Nucleus accumbens (tissue), 56 donors: ENCODE data around the gene GBGT1.

ENCODE experiments used
- DNase-seq, 56 donors: peaks; one replicate each; lab custom pipeline; 2025; lab: John Stamatoyannopoulos, UW

GBGT1 gene

DNA sequence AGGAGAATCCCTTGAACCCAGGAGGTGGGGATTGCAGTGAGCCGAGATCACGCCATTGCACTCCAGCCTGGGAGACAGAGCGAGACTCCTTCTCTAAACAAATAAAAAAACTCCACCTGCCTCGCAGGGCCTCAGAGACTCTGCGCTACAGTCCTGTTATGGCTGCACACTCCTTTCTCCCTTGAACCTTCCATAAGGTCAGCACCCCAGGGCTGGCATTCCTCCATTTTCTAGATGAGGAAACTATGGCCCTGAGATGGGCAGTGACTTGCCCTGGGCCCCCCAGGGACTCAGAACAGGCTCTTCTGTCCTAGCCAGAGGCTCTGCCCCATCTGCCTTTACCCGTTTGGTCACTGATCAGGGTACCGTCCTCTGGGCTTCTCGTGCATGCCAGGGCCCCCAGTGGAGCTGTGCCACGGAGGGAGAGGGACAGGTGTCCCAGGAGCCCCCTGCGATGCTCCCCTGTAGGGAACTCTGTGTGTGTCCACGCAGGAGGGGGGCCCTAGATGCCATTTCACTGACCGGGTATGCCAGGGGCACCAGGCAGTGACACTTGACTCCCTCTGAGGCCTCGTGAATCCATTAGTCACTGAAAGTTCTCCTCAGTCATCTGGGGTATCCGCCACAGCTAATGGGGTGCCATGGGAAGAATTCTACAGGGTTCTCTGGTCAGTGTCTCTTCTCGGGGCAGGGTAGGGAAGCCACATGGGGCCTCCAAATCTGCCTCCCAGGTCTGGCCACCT, 58.8 kb downstream of the GBGT1 start:
- DNase-seq = no peak

DNA sequence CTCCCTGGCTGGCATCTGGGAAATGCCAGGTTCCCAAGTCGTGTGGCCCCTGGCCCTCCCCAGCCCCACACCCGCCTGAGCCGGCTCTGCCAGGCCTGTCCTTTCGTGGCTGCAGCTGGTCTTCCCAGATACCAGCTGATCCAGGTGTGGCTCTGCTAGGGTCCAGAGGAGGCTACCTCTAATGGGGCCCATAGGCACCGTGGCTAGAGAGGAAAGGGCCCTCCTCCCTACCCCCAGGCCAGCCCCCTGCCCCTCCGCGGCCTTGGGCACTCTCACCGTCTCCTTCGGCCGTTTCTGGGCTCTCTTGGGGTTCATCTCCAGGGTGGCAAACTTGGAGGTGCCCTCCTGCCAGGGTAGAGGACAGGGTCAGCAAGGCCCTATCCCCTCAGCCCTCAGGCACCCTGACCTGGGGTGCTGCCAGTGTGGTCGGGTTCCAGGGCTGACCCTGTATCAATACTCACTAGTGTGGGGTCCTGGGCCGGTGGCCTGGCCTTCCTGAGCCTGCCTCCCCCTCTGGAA, 59.7 kb downstream of the GBGT1 start:
- no peak for DNase-seq

DNA sequence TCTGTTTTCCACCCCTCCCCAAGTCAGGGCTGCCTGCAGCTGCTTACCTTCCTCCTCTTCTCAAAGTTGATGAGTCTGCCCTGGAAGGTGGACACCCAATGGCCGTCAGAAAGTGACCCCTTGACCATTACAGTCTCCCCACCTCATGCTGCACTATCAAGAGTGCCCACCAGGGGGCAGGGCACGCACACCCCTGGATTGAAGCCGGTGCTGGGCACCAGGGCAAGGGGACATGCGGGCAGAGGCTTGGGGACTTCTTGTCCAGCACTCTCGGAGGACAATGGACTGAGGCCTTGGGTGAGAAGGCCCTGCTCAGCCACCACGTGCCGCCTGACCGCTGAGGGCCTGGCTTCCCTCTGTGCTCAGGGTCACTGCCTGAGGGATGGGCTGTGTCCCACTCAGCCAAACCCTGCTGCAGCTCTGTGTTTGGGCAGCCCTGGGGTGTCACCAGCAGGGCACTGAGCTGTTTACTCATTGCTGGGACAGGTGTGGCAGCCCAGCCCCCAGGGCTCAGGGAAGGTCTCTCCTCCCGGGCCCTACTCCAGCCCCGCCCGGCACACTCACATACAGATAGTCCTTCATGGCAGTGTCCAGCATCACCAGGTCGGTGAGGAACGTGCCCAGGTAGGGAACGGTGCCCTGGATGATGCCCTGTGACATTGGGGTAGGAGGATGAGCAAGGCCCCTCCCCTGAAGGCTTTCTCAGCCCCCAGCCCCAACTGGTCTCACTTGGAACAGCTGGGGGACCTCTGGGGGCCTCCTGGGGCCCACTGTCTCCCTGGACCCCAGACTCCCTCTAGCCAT, 60.3 kb downstream of the GBGT1 start:
- DNase-seq = peak in 49 of 56 donors; percentile 22 to 84 (median 58)
